ENCODE measurements around the gene SLC38A3.

Gene SLC38A3

GRCh38 chr3:50187750-50188149 lies 17.3 kb upstream of the SLC38A3 start:
- no peak for TF ChIP-seq CTCF (IDR thresholded peaks at IDR 0.05)
- no peaks in the 10 kb centered on the region for H3K9me3 ChIP-seq (ENCODE audit: control insufficient read depth, low read length)
- peaks cover 4% of the 10 kb centered on the region for H3K4me1 ChIP-seq
- H3K4me3 ChIP-seq (ENCODE audit: low read depth, low read length): no peak overlapping the region
- no peaks in the 10 kb centered on the region for H3K36me3 ChIP-seq (ENCODE audit: control insufficient read depth, insufficient read depth, low read length)
- no peak overlapping the region for H3K27ac ChIP-seq
- H2AFZ ChIP-seq: no peak overlapping the region
- H3K9ac ChIP-seq: no peak overlapping the region
- H3K27me3 ChIP-seq (ENCODE audit: control insufficient read depth, insufficient read depth, low read length): no peaks in the 10 kb centered on the region
- H3K4me2 ChIP-seq (ENCODE audit: low read length): no peak overlapping the region
- no peaks in the 10 kb centered on the region for H3K79me2 ChIP-seq

GRCh38 chr3:50189274-50189673 lies 15.8 kb upstream of the SLC38A3 start:
- Histone ChIP-seq H3K4me3 (ENCODE audit: low read depth, low read length) (no peak overlapping the region), H3K9me3 (ENCODE audit: control insufficient read depth, low read length) (no peaks in the 10 kb centered on the region), H3K4me1 (peaks cover 2% of the 10 kb centered on the region), H2AFZ (no peak overlapping the region), H3K27me3 (ENCODE audit: control insufficient read depth, insufficient read depth, low read length) (peaks cover 8% of the 10 kb centered on the region), H3K4me2 (ENCODE audit: low read length) (no peak overlapping the region), H3K9ac (no peak overlapping the region), H3K79me2 (no peaks in the 10 kb centered on the region), H3K27ac (no peak overlapping the region), H3K36me3 (ENCODE audit: control insufficient read depth, insufficient read depth, low read length) (no peaks in the 10 kb centered on the region)
- TF ChIP-seq CTCF (IDR thresholded peaks at IDR 0.05): peak; percentile 91

- Histone ChIP-seq H3K27ac (no peak overlapping the region), H3K9me3 (ENCODE audit: control insufficient read depth, low read length) (no peaks in the 10 kb centered on the region), H2AFZ (no peak overlapping the region), H3K27me3 (ENCODE audit: control insufficient read depth, insufficient read depth, low read length) (peaks cover 8% of the 10 kb centered on the region), H3K4me2 (ENCODE audit: low read length) (no peak overlapping the region), H3K4me1 (peaks cover 2% of the 10 kb centered on the region), H3K79me2 (no peaks in the 10 kb centered on the region), H3K9ac (no peak overlapping the region), H3K36me3 (ENCODE audit: control insufficient read depth, insufficient read depth, low read length) (no peaks in the 10 kb centered on the region), H3K4me3 (ENCODE audit: low read depth, low read length) (no peak overlapping the region)
- no peak for TF ChIP-seq CTCF (IDR thresholded peaks at IDR 0.05)
Measured at GRCh38 chr3:50189989-50190388, 15.1 kb upstream of the SLC38A3 start.

GRCh38 chr3:50190936-50191660 lies 14.0 kb upstream of the SLC38A3 start, which contains the start of gene GNAT1:
GNAT1 (plus strand) TSS chr3:50191610; CDS start chr3:50191726, 116 bp downstream.
- no peak for TF ChIP-seq CTCF (IDR thresholded peaks at IDR 0.05)
- H3K27me3 ChIP-seq (ENCODE audit: control insufficient read depth, insufficient read depth, low read length): peaks cover 8% of the 10 kb centered on the region
- H3K9ac ChIP-seq: no peak within 1 kb of the TSS
- H3K36me3 ChIP-seq (ENCODE audit: control insufficient read depth, insufficient read depth, low read length): no peaks in the 10 kb centered on the region
- H3K4me3 ChIP-seq (ENCODE audit: low read depth, low read length): no peak within 1 kb of the TSS
- H2AFZ ChIP-seq: no peak within 1 kb of the TSS
- no peak within 1 kb of the TSS for H3K27ac ChIP-seq
- H3K4me2 ChIP-seq (ENCODE audit: low read length): no peak within 1 kb of the TSS
- H3K9me3 ChIP-seq (ENCODE audit: control insufficient read depth, low read length): no peaks in the 10 kb centered on the region
- H3K79me2 ChIP-seq: no peaks in the 10 kb centered on the region
- peaks cover 2% of the 10 kb centered on the region for H3K4me1 ChIP-seq

GRCh38 chr3:50192124-50192523 lies 12.9 kb upstream of the SLC38A3 start:
- H3K4me3 ChIP-seq (ENCODE audit: low read depth, low read length): no peak overlapping the region
- no peak overlapping the region for H3K4me2 ChIP-seq (ENCODE audit: low read length)
- no peak overlapping the region for H3K9ac ChIP-seq
- H3K36me3 ChIP-seq (ENCODE audit: control insufficient read depth, insufficient read depth, low read length): no peaks in the 10 kb centered on the region
- no peak overlapping the region for H3K27ac ChIP-seq
- peaks cover 8% of the 10 kb centered on the region for H3K27me3 ChIP-seq (ENCODE audit: control insufficient read depth, insufficient read depth, low read length)
- no peaks in the 10 kb centered on the region for H3K79me2 ChIP-seq
- TF ChIP-seq CTCF (IDR thresholded peaks at IDR 0.05): no peak
- peaks cover 2% of the 10 kb centered on the region for H3K4me1 ChIP-seq
- H3K9me3 ChIP-seq (ENCODE audit: control insufficient read depth, low read length): no peaks in the 10 kb centered on the region
- no peak overlapping the region for H2AFZ ChIP-seq
